Spinal cord (tissue), 10 donors: Measurements from ENCODE around the gene SLC44A1. TPM values are rescaled to one million over a fixed set of nuclear protein-coding genes. Genes with fewer than 3 reads are reported as not detected.

Source experiments
- DNase-seq, 6 donors: peaks; one replicate each; pipeline versions ENCODE4 v3.0.0 to v3.0.0-alpha.2; 2013 to 2015; ENCODE audit warnings: low spot score in 6 of 6, low read depth in 4 of 6
- H3K27ac ChIP-seq: one replicate; pipeline ENCODE4 v1.5.1; 2013; ENCODE audit warnings: low read depth, low read length, control low read depth
- H3K27me3 ChIP-seq: one replicate; pipeline ENCODE4 v1.6.1; 2013; ENCODE audit warnings: low read length; ENCODE audit not compliant: control insufficient read depth, insufficient read depth
- H3K36me3 ChIP-seq: one replicate; pipeline ENCODE4 v1.6.1; 2013; ENCODE audit warnings: low read length; ENCODE audit not compliant: control insufficient read depth, insufficient read depth
- H3K4me1 ChIP-seq: one replicate; pipeline ENCODE4 v1.6.1; 2013; ENCODE audit warnings: low read length; ENCODE audit not compliant: control insufficient read depth, insufficient read depth
- H3K4me3 ChIP-seq: one replicate; pipeline ENCODE4 v1.5.1; 2013; ENCODE audit warnings: low read depth, low read length, control low read depth
- H3K9me3 ChIP-seq: one replicate; pipeline ENCODE4 v1.6.1; 2013; ENCODE audit warnings: low read length; ENCODE audit not compliant: control insufficient read depth, insufficient read depth
- WGBS: methylation state at CpG from one replicate; pipeline ENCODE4 v1.1.5; 2013; ENCODE audit warnings: missing lambda C conversion rate; ENCODE audit not compliant: insufficient coverage; 5-methylcytosine and 5-hydroxymethylcytosine counted together
- polyA plus RNA-seq, 2 donors: library from polyadenylated mRNA; unstranded; fragments of 120-200 nt; gene quantifications; one replicate each; pipeline ENCODE4 v1.2.1, GENCODE V29; 2013; ENCODE audit not compliant: insufficient read length in 2 of 2
- total RNA-seq, 2 donors: library from RNA; depleted of rRNA in 1 of 2; stranded (reverse); fragments of 120-200 nt in 1 of 2; fragments of >200 nt in 1 of 2; gene quantifications; one replicate each; pipeline versions ENCODE4 v1.2.3 to v1.2.4, GENCODE V29; 2013 to 2014
- donor health status: healthy.

Gene SLC44A1
- total and polyA plus RNA-seq, 4 donors, result 111 to 173 (median 147) TPM

DNA sequence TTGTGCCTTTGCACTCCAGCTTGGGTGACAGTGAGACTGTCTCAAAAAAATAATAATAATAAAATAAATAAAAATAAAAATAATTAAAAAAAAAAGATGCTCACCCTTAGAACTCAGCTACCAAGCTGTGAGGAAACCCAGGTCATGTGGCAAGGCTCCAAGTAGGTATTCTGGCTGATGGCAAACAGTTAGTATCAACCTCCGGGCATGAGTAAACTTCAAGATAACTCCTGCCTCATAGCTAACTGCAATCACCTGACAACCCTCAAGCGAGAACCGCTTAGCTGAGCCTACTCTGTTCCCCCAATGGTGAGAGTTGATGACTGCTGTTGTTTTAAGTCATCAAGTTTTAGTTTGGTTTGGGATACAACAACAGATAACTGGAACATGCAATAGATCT, 6.1 kb upstream of the SLC44A1 start:
- no peaks in the 10 kb centered on the region for H3K9me3 ChIP-seq
- no peaks in the 10 kb centered on the region for H3K36me3 ChIP-seq
- H3K4me3 ChIP-seq, result no peak overlapping the region
- H3K27me3 ChIP-seq, result no peaks in the 10 kb centered on the region
- no peak for DNase-seq
- H3K4me1 ChIP-seq, result no peaks in the 10 kb centered on the region
- H3K27ac ChIP-seq, result no peak overlapping the region
- no CpG with 5 or more reads among the region's 3 CpGs for WGBS

DNA sequence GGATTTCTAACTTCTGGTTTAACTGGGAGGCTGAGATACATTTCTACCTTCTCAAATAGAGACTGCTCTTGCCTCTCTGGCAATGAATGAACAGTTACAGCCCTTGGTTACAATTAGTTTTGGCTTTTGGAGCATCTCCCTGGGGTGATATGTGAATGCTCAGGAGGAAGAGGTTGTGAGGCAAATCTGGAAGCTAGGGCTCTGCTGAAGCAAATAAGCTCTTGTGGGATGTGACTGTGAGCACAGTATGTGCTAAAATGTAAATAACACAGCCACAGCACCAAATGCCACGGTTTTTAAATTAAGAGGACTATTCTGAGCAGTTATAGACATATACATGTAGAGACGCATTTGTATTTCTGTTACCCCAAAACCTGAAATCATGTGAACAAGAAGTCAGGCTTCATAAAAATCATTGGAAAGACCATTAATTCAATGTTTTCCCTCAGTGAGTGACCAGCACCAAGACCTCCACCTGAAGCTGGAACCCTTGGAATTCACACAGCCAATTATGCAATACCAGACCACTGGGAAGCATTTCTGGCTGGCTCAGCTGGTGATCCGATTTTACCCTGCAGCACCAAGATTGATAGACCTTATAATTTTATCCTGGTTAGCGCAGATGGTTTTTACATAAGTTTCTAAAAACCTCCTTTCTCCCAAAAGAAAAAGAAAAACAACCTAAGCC, 3.0 kb upstream of the SLC44A1 start:
- Histone ChIP-seq H3K27ac (no peak overlapping the region), H3K4me3 (no peak overlapping the region)
- WGBS, result 70% methylated on average over 3 of the region's 4 CpGs

DNA sequence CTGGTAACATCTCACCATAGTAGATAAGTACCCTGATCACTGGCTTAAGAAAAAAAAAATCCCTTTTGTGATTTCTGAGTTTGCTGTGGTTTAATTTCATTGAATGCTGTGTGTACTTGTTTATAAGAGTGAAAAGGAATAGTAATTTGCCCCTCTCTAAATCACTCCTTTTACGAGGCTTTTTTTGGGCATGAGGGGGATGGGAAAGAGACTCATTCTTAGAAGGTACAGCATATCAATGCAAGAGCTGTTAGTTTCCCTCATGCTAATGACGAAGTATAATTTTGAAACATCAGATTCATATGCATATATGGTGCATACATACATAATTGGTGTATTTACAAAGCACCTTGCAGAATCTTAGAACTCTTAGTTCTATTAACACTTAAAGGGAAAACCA, 2.4 kb upstream of the SLC44A1 start:
- peaks cover 3% of the 10 kb centered on the region for H3K4me1 ChIP-seq
- H3K9me3 ChIP-seq, result no peaks in the 10 kb centered on the region
- no peak for DNase-seq
- no CpG with 5 or more reads among the region's 2 CpGs for WGBS
- no peak overlapping the region for H3K27ac ChIP-seq
- no peak overlapping the region for H3K4me3 ChIP-seq
- H3K27me3 ChIP-seq, result no peaks in the 10 kb centered on the region
- H3K36me3 ChIP-seq, result no peaks in the 10 kb centered on the region

More for the DNA sequence above, 3.0 kb upstream of the SLC44A1 start:
- Histone ChIP-seq H3K27me3 (no peaks in the 10 kb centered on the region), H3K36me3 (no peaks in the 10 kb centered on the region), H3K9me3 (no peaks in the 10 kb centered on the region), H3K4me1 (peaks cover 3% of the 10 kb centered on the region)
- DNase-seq, result peak in 1 of 6 donors; percentile 73

DNA sequence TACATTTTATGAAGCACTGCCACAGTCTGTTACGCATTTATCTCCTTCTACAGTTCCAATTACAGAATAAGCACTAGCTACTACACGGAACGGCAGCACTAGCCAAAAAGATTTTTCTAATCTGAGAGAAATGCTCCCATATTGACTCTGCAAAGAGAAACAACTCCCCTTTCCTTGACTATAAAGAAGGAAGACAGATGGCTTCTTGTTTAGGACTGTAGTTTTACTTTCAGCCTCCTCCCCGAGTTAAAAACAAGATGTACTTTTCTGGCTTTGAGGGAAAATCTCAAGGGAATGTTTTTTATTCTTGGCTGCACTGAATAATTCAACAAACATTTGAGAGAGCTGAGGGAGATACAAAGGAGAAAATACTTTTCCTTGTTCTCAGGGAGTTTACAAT, 1.9 kb upstream of the SLC44A1 start:
- no peaks in the 10 kb centered on the region for H3K9me3 ChIP-seq
- H3K4me3 ChIP-seq, result no peak overlapping the region
- H3K27ac ChIP-seq, result no peak overlapping the region
- peak in 2 of 6 donors; percentile 34 to 89 for DNase-seq
- H3K36me3 ChIP-seq, result no peaks in the 10 kb centered on the region
- no peaks in the 10 kb centered on the region for H3K27me3 ChIP-seq
- peaks cover 8% of the 10 kb centered on the region for H3K4me1 ChIP-seq
- WGBS, result 60% methylated on average over 1 of the region's 4 CpGs

DNA sequence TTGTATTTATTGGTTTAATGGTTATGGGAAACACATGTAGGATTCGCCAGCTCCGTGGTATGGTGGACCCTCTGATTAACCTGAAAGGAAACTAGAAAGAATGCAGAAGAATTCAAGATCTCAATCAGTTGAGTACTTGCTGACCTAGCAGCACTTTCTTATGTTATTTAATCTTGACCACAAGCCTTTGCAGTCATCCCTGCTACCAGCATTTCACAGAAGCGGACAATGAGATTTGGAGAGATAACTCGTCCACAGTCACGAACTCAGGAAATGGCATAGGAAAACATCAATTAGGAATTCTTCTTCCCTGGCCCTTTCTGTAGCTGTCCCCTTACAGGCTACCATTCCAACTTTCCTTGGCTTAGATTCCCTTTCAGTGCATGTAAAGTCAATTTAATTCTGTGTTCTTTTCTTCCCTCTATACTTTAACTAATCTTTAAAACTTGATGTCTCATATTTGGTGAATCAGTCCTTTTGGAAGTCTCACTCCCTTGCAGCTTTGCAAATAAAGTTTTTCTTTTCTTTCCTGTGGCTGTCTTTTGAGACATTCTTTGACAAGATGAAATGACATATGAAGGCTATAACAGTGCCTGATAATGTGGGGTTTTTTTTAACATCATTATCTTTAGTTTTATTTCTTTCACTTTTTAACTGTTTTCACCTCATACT, 1.3 kb upstream of the SLC44A1 start:
- Histone ChIP-seq H3K36me3 (no peaks in the 10 kb centered on the region), H3K27me3 (no peaks in the 10 kb centered on the region), H3K27ac (no peak overlapping the region), H3K9me3 (no peaks in the 10 kb centered on the region), H3K4me1 (peaks cover 8% of the 10 kb centered on the region), H3K4me3 (no peak overlapping the region)
- WGBS, result 68% methylated on average over 3 of the region's 5 CpGs
- DNase-seq, result no peak

DNA sequence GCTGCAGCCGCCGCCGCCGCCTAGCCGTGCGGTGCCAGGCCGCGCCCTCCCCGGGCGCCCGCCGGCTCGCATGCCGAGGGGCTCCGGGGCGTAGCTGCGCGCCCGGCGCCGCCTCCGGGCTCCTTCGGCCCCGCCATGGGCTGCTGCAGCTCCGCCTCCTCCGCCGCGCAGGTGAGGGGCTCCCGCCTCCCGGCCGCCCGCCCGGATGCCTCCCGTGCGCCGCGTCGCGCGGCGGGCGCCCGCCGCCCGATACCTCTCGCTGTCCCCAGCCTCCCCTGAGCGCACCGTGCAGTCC, 230 bp downstream of the SLC44A1 start:
- under 1% methylated on average over 48 of the region's 48 CpGs for WGBS
- Histone ChIP-seq H3K36me3 (no peaks in the 10 kb centered on the region), H3K4me1 (peaks cover 8% of the 10 kb centered on the region), H3K27me3 (no peaks in the 10 kb centered on the region), H3K27ac (peak overlapping the region; percentile 79), H3K4me3 (peak overlapping the region; percentile 73), H3K9me3 (no peaks in the 10 kb centered on the region)
- no peak for DNase-seq

DNA sequence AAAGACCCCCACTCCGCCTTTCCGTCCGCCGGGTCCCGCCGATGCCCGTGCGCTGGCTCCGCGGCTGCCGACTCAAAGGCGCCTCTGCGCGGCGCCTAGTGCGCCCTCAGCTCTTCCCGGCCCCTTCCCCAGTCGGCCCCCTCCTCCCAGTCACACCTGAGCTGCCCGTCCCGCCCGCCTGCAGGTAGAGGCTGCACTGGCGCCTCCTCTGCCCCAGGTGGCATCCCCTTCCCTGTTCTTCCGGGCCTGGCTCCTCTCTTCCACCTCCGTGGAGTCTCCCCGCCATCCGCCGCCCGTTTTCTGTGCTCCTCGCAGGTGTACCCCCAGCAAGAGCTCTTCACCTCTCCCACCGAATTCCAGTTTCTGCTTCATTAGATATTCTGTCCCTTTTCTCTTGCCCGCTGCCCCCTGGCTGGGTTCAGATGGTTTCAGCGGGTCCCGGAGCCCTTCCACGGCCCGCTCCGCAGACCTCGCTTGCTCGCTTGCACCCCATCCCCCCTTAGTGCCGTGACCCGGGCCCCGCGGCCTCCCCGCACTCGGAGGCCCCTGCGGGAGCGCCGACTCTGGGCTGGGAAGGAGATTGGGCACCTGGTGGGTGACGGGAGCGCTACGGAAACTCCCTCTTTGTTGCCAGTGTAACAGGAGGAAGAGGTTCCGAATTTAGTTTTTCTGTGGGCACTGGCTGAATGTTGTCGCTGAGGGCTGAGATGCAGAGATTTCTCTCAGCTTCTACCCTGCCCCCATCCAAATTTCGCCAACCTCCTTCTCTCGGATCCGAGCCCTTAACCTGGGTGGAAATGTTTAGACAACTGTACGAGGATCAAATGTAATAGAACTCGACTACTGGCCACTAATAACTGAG, 809 bp downstream of the SLC44A1 start:
- Histone ChIP-seq H3K27ac (peak overlapping the region; percentile 79), H3K27me3 (no peaks in the 10 kb centered on the region), H3K9me3 (no peaks in the 10 kb centered on the region), H3K4me3 (peak overlapping the region; percentile 73), H3K4me1 (peaks cover 8% of the 10 kb centered on the region), H3K36me3 (no peaks in the 10 kb centered on the region)
- WGBS, result under 1% methylated on average over 51 of the region's 57 CpGs
- DNase-seq, result peak in 5 of 6 donors; percentile 35 to 79 (median 47)

DNA sequence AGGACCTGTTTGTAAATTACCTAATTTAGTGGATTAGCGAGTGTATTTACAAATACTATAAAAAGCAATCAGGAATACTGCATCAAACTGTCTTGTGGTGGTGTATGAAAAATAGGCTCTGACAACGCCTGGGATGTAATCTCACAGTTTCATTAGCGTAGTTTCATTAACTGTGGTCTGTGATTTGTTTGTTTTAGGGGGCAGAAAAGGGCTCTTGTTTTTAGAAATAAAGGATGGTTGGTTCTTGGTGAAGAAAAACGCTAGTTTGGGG, 1.4 kb downstream of the SLC44A1 start:
- Histone ChIP-seq H3K4me3 (peak overlapping the region; percentile 73), H3K27ac (peak overlapping the region; percentile 79), H3K9me3 (no peaks in the 10 kb centered on the region), H3K36me3 (no peaks in the 10 kb centered on the region), H3K27me3 (no peaks in the 10 kb centered on the region), H3K4me1 (peaks cover 8% of the 10 kb centered on the region)
- 0% methylated on average over 2 of the region's 4 CpGs for WGBS
- peak in 1 of 6 donors; percentile 41 for DNase-seq

DNA sequence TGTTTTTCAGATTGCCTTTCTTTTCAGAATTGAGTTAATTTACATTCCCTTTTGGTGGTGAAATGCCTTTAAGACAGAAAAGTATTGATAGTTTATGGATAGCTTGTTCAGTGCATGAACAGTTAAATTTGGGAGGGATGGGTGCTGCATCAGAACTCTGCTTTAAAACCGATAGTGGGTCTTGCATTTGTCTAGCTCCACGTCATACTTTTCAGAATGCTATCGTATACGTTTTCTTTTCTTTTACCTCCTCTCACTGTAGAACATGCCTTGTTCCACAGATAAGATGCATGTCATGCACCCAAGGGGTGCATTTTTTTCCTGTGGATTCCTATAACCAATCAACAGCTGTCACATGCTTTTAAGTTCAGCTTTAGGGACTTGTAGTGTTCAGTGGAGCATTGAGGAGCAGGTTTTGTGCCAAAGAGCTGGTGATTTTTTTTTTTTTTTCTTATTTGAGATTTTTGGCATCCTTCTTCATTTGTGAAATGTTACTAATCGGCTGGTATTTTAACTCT, 2.3 kb downstream of the SLC44A1 start:
- H3K4me1 ChIP-seq, result peaks cover 8% of the 10 kb centered on the region
- no peak overlapping the region for H3K27ac ChIP-seq
- peak overlapping the region; percentile 7 for H3K4me3 ChIP-seq
- DNase-seq, result peak in 2 of 6 donors; percentile 47 to 69
- no peaks in the 10 kb centered on the region for H3K36me3 ChIP-seq
- no peaks in the 10 kb centered on the region for H3K27me3 ChIP-seq
- no peaks in the 10 kb centered on the region for H3K9me3 ChIP-seq
- WGBS, result 50% methylated on average over 2 of the region's 5 CpGs
